ENCODE data around the gene RCVRN.

The RCVRN gene

GRCh38 chr17:9895923-9896322 lies 9.1 kb downstream of the RCVRN start:
- TF ChIP-seq EZH2 (IDR thresholded peaks at IDR 0.05; ENCODE audit: borderline replicate concordance, low read depth, low read length, severe bottlenecking), result no peak
- no peak for TF ChIP-seq CTCF (IDR thresholded peaks at IDR 0.05; ENCODE audit: borderline replicate concordance, extremely low read depth, low read length, poor library complexity, severe bottlenecking)
- ATAC-seq (ENCODE audit: insufficient read depth, low read depth) (no peak), DNase-seq (no peak)
- Histone ChIP-seq H2AFZ (ENCODE audit: low read depth, low read length) (no peak overlapping the region), H3K36me3 (ENCODE audit: insufficient read depth, low read length) (no peaks in the 10 kb centered on the region), H3K4me1 (ENCODE audit: insufficient read depth, low read length) (no peaks in the 10 kb centered on the region), H3K9ac (ENCODE audit: low read depth, low read length) (no peak overlapping the region), H3K79me2 (ENCODE audit: insufficient read depth, low read length) (no peaks in the 10 kb centered on the region), H3K27me3 (ENCODE audit: insufficient read depth, low read length, poor library complexity) (no peaks in the 10 kb centered on the region), H3K9me3 (ENCODE audit: insufficient read depth, low read length, severe bottlenecking) (no peaks in the 10 kb centered on the region), H3K4me3 (ENCODE audit: low read depth in 1 of 2, low read length in 2 of 2) (no peak overlapping the region), H3K4me2 (ENCODE audit: insufficient read depth, low read length) (no peak overlapping the region), H3K27ac (ENCODE audit: low read length) (no peak overlapping the region), H4K20me1 (ENCODE audit: insufficient read depth, low read length) (no peaks in the 10 kb centered on the region)

GRCh38 chr17:9894231-9894630 lies 10.8 kb downstream of the RCVRN start:
- no peaks in the 10 kb centered on the region for H3K36me3 ChIP-seq (ENCODE audit: insufficient read depth, low read length)
- no peaks in the 10 kb centered on the region for H3K27me3 ChIP-seq (ENCODE audit: insufficient read depth, low read length, poor library complexity)
- H3K9me3 ChIP-seq (ENCODE audit: insufficient read depth, low read length, severe bottlenecking), result no peaks in the 10 kb centered on the region
- H2AFZ ChIP-seq (ENCODE audit: low read depth, low read length), result no peak overlapping the region
- H3K4me1 ChIP-seq (ENCODE audit: insufficient read depth, low read length), result no peaks in the 10 kb centered on the region
- ATAC-seq (ENCODE audit: insufficient read depth, low read depth) (no peak), DNase-seq (no peak)
- no peaks in the 10 kb centered on the region for H4K20me1 ChIP-seq (ENCODE audit: insufficient read depth, low read length)
- H3K9ac ChIP-seq (ENCODE audit: low read depth, low read length), result no peak overlapping the region
- H3K27ac ChIP-seq (ENCODE audit: low read length), result no peak overlapping the region
- H3K4me3 ChIP-seq (ENCODE audit: low read depth in 1 of 2, low read length in 2 of 2), result no peak overlapping the region
- H3K79me2 ChIP-seq (ENCODE audit: insufficient read depth, low read length), result no peaks in the 10 kb centered on the region
- TF ChIP-seq EZH2 (IDR thresholded peaks at IDR 0.05; ENCODE audit: borderline replicate concordance, low read depth, low read length, severe bottlenecking) (no peak), CTCF (IDR thresholded peaks at IDR 0.05; ENCODE audit: borderline replicate concordance, extremely low read depth, low read length, poor library complexity, severe bottlenecking) (no peak)
- H3K4me2 ChIP-seq (ENCODE audit: insufficient read depth, low read length), result no peak overlapping the region

DNA sequence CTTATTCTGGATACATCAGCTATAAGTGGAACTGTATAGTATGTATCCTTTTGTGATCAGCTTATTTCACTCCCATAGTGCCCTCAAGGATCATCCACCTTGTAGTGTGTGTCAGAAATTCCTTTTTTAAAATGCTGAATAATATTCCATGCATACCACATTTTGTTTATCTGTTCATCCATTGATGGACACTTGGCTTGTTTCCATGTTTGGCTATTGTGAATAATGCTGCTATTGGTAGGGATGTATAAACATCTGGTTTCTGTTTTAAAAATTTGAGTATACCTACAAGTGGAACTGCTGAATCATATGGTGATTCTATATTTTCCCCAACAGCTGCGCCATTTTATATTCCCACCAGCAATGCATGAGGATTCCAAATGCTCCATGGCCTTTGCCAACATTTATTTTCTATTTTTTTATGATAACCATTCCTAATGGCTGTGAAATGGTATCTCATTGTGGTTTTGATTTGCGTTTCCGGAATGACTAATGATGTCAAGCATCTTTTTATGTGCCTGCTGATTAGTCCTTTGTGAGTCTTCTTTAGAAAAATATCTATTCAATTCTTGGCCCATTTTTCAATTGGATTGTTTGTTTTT lies 11.6 kb downstream of the RCVRN start:
- no peak for DNase-seq
- Histone ChIP-seq H3K79me2 (ENCODE audit: insufficient read depth, low read length) (no peaks in the 10 kb centered on the region), H2AFZ (ENCODE audit: low read depth, low read length) (no peak overlapping the region), H3K27ac (ENCODE audit: low read length) (no peak overlapping the region), H3K27me3 (ENCODE audit: insufficient read depth, low read length, poor library complexity) (no peaks in the 10 kb centered on the region), H3K9me3 (ENCODE audit: insufficient read depth, low read length, severe bottlenecking) (no peaks in the 10 kb centered on the region), H3K36me3 (ENCODE audit: insufficient read depth, low read length) (no peaks in the 10 kb centered on the region), H3K4me1 (ENCODE audit: insufficient read depth, low read length) (no peaks in the 10 kb centered on the region), H4K20me1 (ENCODE audit: insufficient read depth, low read length) (no peaks in the 10 kb centered on the region), H3K4me2 (ENCODE audit: insufficient read depth, low read length) (no peak overlapping the region), H3K4me3 (ENCODE audit: low read depth in 1 of 2, low read length in 2 of 2) (no peak overlapping the region), H3K9ac (ENCODE audit: low read depth, low read length) (no peak overlapping the region)
- no peak for ATAC-seq (ENCODE audit: insufficient read depth, low read depth)
- TF ChIP-seq CTCF (IDR thresholded peaks at IDR 0.05; ENCODE audit: borderline replicate concordance, extremely low read depth, low read length, poor library complexity, severe bottlenecking), result no peak
- no peak for TF ChIP-seq EZH2 (IDR thresholded peaks at IDR 0.05; ENCODE audit: borderline replicate concordance, low read depth, low read length, severe bottlenecking)
